Measurements from ENCODE around the gene TMEM125.

The TMEM125 gene

GRCh38 chr1:43250351-43250761 is 19.4 kb upstream of the TMEM125 start:
- H3K36me3 Mint-ChIP-seq (ENCODE audit: low read depth): peaks cover 4% of the 10 kb centered on the region
- no peak overlapping the region for H3K4me3 Mint-ChIP-seq
- no peak for TF ChIP-seq CTCF (IDR thresholded peaks at IDR 0.05; ENCODE audit: unreplicated experiment in 3 of 3)
- H3K27me3 Mint-ChIP-seq (ENCODE audit: low read depth): peaks cover 10% of the 10 kb centered on the region
- H3K27ac Mint-ChIP-seq: no peak overlapping the region
- H3K9me3 Mint-ChIP-seq: peaks cover 30% of the 10 kb centered on the region
- no peaks in the 10 kb centered on the region for H3K4me1 Mint-ChIP-seq

- Mint-ChIP-seq H3K4me3 (no peak overlapping the region), H3K4me1 (no peaks in the 10 kb centered on the region), H3K27ac (no peak overlapping the region), H3K9me3 (peaks cover 27% of the 10 kb centered on the region), H3K27me3 (ENCODE audit: low read depth) (peaks cover 10% of the 10 kb centered on the region), H3K36me3 (ENCODE audit: low read depth) (peaks cover 4% of the 10 kb centered on the region)
- TF ChIP-seq CTCF (IDR thresholded peaks at IDR 0.05; ENCODE audit: unreplicated experiment in 3 of 3): no peak
These were observed 18.8 kb upstream of the TMEM125 start for GRCh38 chr1:43251024-43251423.

GRCh38 chr1:43252225-43252624 is 17.6 kb upstream of the TMEM125 start:
- no peaks in the 10 kb centered on the region for H3K4me1 Mint-ChIP-seq
- TF ChIP-seq CTCF (IDR thresholded peaks at IDR 0.05; ENCODE audit: unreplicated experiment in 3 of 3): no peak
- H3K27me3 Mint-ChIP-seq (ENCODE audit: low read depth): peaks cover 10% of the 10 kb centered on the region
- peaks cover under 1% of the 10 kb centered on the region for H3K36me3 Mint-ChIP-seq (ENCODE audit: low read depth)
- H3K9me3 Mint-ChIP-seq: peaks cover 19% of the 10 kb centered on the region
- no peak overlapping the region for H3K4me3 Mint-ChIP-seq
- H3K27ac Mint-ChIP-seq: no peak overlapping the region

- no peak for TF ChIP-seq CTCF (IDR thresholded peaks at IDR 0.05; ENCODE audit: unreplicated experiment in 3 of 3)
- Mint-ChIP-seq H3K4me3 (no peak overlapping the region), H3K9me3 (peaks cover 18% of the 10 kb centered on the region), H3K4me1 (no peaks in the 10 kb centered on the region), H3K27ac (no peak overlapping the region), H3K27me3 (ENCODE audit: low read depth) (peaks cover 10% of the 10 kb centered on the region), H3K36me3 (ENCODE audit: low read depth) (peaks cover 3% of the 10 kb centered on the region)
These were observed 16.6 kb upstream of the TMEM125 start for GRCh38 chr1:43253173-43253572.

GRCh38 chr1:43253876-43254275 is 15.9 kb upstream of the TMEM125 start:
- Mint-ChIP-seq H3K4me1 (no peaks in the 10 kb centered on the region), H3K36me3 (ENCODE audit: low read depth) (peaks cover 6% of the 10 kb centered on the region), H3K9me3 (peaks cover 25% of the 10 kb centered on the region), H3K27me3 (ENCODE audit: low read depth) (peaks cover 10% of the 10 kb centered on the region), H3K27ac (no peak overlapping the region), H3K4me3 (no peak overlapping the region)
- TF ChIP-seq CTCF (IDR thresholded peaks at IDR 0.05; ENCODE audit: unreplicated experiment in 3 of 3): no peak

- H3K27ac Mint-ChIP-seq: no peak overlapping the region
- H3K27me3 Mint-ChIP-seq (ENCODE audit: low read depth): peaks cover 10% of the 10 kb centered on the region
- peaks cover 25% of the 10 kb centered on the region for H3K9me3 Mint-ChIP-seq
- no peak overlapping the region for H3K4me3 Mint-ChIP-seq
- H3K36me3 Mint-ChIP-seq (ENCODE audit: low read depth): peaks cover 6% of the 10 kb centered on the region
- no peak for TF ChIP-seq CTCF (IDR thresholded peaks at IDR 0.05; ENCODE audit: unreplicated experiment in 3 of 3)
- no peaks in the 10 kb centered on the region for H3K4me1 Mint-ChIP-seq
These were observed 14.2 kb upstream of the TMEM125 start for GRCh38 chr1:43255438-43256210.

Data from nephron (organoid).